ENCODE results near the gene SMIM29. TPM values are rescaled to one million over a fixed set of nuclear protein-coding genes. Genes with fewer than 3 reads are reported as not detected.
A peak's percentile ranks its signal among the peaks of the same experiment; 100 is the strongest.

The SMIM29 gene
- total and polyA plus RNA-seq, 4 experiments from 2014 or later: 29.7 to 66.5 (median 40.8) TPM

DNA sequence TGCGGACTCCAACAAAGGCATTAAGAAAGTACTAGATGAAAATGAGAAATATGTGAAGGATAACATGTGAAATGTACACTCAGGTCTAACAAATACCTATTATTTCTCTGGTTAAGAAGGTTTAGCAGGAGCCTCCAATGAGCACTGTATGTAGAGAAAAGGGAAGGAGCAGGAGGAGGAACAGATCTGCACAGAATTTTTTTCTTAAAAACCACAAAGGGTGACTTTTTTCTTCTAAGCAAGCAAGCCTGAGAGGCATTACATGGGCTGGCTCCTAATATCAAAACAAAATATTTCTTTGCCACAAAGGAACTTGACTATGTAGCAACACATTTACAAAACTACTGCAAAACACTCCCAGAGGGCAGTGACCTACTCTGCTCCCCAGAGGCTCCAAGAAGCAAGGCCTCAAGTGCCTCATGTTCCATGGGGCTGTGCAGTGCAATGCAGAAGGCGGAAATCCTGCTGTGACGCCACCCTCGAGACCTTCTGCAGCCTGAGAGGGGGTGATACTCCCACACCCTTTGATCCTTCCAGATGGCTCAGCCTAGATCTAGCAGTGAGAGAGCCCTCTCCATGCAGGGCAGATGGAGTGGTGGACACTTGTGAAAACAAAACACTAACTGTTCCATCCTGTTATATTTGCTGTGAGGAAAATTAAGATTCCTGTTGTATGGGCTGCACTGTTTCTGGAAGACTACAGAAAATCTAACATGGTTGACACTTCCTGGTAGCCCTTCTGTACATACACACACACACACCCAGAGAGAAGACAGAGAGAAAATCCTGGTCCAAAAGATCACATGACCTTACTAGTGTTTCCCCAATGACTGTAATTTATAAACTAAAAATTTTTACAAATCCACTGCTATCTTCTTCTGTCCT is 36.0 kb upstream of the SMIM29 start:
- H3K27ac ChIP-seq (ENCODE audit: low read depth, low read length): no peak overlapping the region
- Mint-ChIP-seq H3K27me3 (no peaks in the 10 kb centered on the region), H3K9me3 (no peaks in the 10 kb centered on the region), H3K4me3 (no peak overlapping the region), H3K4me1 (peaks cover 0 to 13% (median 4%) of the 10 kb centered on the region in 4 donors), H3K36me3 (peaks cover 36 to 47% of the 10 kb centered on the region in 2 donors), H3K27ac (peak overlapping the region in 1 of 7 donors; percentile 59)
- no peak overlapping the region for H3K4me3 ChIP-seq (ENCODE audit: low read length in 2 of 2)
- no peak for DNase-seq
- intact Hi-C loops (cut with micrococcal nuclease): no loop called here
- POLR2A ChIA-PET (ENCODE audit: partially characterized antibody): no interaction called here
- no peaks in the 10 kb centered on the region for H3K4me1 ChIP-seq (ENCODE audit: insufficient read depth, low read length)
- H3K27me3 ChIP-seq (ENCODE audit: insufficient read depth, low read length): no peaks in the 10 kb centered on the region
- CTCF ChIA-PET (ENCODE audit: partially characterized antibody): no interaction called here
- no peaks in the 10 kb centered on the region for H3K36me3 ChIP-seq (ENCODE audit: insufficient read depth, low read length)
- H3K9me3 ChIP-seq (ENCODE audit: control insufficient read depth in 1 of 2, low read length in 2 of 2): no peaks in the 10 kb centered on the region

DNA sequence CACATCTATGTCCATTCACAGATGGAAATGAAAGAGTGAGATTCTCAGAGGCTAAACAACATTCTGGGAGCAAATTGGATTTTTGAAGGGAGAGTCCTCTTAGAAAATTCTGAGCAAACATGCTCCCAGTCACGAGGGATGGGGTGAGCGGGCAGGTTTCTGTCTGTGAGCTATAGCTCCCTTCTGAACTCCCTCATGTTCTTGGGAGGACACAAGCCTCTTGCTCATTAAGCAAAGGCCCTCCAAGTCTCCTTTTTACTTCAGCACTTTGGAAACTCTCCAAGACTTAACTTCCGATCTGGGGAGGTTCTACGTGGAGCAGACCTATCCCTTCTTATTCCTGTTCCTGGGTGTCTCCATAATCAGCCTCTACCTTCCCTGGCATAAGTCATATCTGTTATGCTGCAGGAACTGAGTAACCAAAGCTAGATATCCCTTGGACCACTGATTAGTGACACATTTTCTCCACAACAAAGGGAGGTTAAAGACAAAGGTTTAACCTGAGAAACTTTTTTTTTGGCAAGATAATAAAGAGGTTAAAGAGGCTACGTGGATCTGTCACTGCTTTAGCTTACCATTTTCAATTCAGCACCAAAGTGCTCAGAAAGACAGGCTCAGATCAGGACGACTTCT is 33.0 kb upstream of the SMIM29 start:
- H3K36me3 Mint-ChIP-seq: peaks cover 29 to 35% of the 10 kb centered on the region in 2 donors
- H3K27me3 Mint-ChIP-seq: no peaks in the 10 kb centered on the region
- ChIA-PET CTCF (ENCODE audit: partially characterized antibody) (interaction anchor here (1.0 to 1.2 kb wide), 2 partner anchors 11 to 18 kb away, joined by 3 read pairs; no protein-coding TSS in a partner anchor), POLR2A (ENCODE audit: partially characterized antibody) (no interaction called here)
- no peak overlapping the region for H3K4me3 Mint-ChIP-seq
- Histone ChIP-seq H3K36me3 (ENCODE audit: insufficient read depth, low read length) (no peaks in the 10 kb centered on the region), H3K27ac (ENCODE audit: low read depth, low read length) (no peak overlapping the region), H3K9me3 (ENCODE audit: control insufficient read depth in 1 of 2, low read length in 2 of 2) (no peaks in the 10 kb centered on the region), H3K27me3 (ENCODE audit: insufficient read depth, low read length) (no peaks in the 10 kb centered on the region), H3K4me1 (ENCODE audit: insufficient read depth, low read length) (no peaks in the 10 kb centered on the region), H3K4me3 (ENCODE audit: low read length in 2 of 2) (no peak overlapping the region)
- H3K4me1 Mint-ChIP-seq: peaks cover 3 to 15% (median 5%) of the 10 kb centered on the region in 4 donors
- no peaks in the 10 kb centered on the region for H3K9me3 Mint-ChIP-seq
- no peak for DNase-seq
- H3K27ac Mint-ChIP-seq: peak overlapping the region in 3 of 7 donors; percentile 1 to 38 (median 14)
- intact Hi-C loops (cut with micrococcal nuclease): no loop called here

DNA sequence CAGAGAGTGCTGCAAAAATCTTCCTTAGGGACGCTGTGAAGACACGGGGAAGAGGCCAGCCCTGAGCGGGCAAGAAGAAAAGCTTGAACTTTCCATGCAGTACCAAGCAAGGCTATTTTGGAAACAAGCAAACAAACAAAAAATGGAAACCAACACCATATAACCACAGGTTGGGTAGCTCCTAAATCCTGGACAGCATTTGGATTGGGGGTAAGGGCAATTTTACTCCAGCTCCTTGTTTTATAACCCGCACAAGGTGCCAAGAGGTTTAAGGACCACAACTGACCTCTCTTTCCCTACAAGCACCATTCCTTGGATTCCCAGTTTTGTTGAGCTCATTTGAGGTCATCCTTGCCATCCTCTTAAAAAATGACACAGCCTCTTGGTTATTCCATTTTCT is 31.4 kb upstream of the SMIM29 start:
- CTCF ChIA-PET (ENCODE audit: partially characterized antibody): no interaction called here
- peaks cover 4 to 20% (median 6%) of the 10 kb centered on the region in 4 donors for H3K4me1 Mint-ChIP-seq

GRCh38 chr6:34278833-34279232 is 30.0 kb upstream of the SMIM29 start:
- H3K27me3 Mint-ChIP-seq: no peaks in the 10 kb centered on the region
- DNase-seq: no peak
- Histone ChIP-seq H3K36me3 (ENCODE audit: insufficient read depth, low read length) (no peaks in the 10 kb centered on the region), H3K4me3 (ENCODE audit: low read length in 2 of 2) (no peak overlapping the region), H3K4me1 (ENCODE audit: insufficient read depth, low read length) (no peaks in the 10 kb centered on the region), H3K27ac (ENCODE audit: low read depth, low read length) (no peak overlapping the region), H3K27me3 (ENCODE audit: insufficient read depth, low read length) (no peaks in the 10 kb centered on the region), H3K9me3 (ENCODE audit: control insufficient read depth in 1 of 2, low read length in 2 of 2) (no peaks in the 10 kb centered on the region)
- peaks cover 4 to 15% (median 7%) of the 10 kb centered on the region in 4 donors for H3K4me1 Mint-ChIP-seq
- peaks cover 14 to 18% of the 10 kb centered on the region in 2 donors for H3K36me3 Mint-ChIP-seq
- ChIA-PET CTCF (ENCODE audit: partially characterized antibody) (interaction anchor here (0.6 to 1.2 kb wide), 2 partner anchors 30 to 115 kb away, joined by 3 to 5 read pairs; no protein-coding TSS in a partner anchor), POLR2A (ENCODE audit: partially characterized antibody) (no interaction called here)
- no peak overlapping the region for H3K4me3 Mint-ChIP-seq
- intact Hi-C loops (cut with micrococcal nuclease): no loop called here
- H3K27ac Mint-ChIP-seq: no peak overlapping the region
- H3K9me3 Mint-ChIP-seq: no peaks in the 10 kb centered on the region

More for the DNA sequence above, 31.4 kb upstream of the SMIM29 start:
- Histone ChIP-seq H3K27ac (ENCODE audit: low read depth, low read length) (no peak overlapping the region), H3K36me3 (ENCODE audit: insufficient read depth, low read length) (no peaks in the 10 kb centered on the region), H3K9me3 (ENCODE audit: control insufficient read depth in 1 of 2, low read length in 2 of 2) (no peaks in the 10 kb centered on the region), H3K4me1 (ENCODE audit: insufficient read depth, low read length) (no peaks in the 10 kb centered on the region), H3K4me3 (ENCODE audit: low read length in 2 of 2) (no peak overlapping the region), H3K27me3 (ENCODE audit: insufficient read depth, low read length) (no peaks in the 10 kb centered on the region)
- intact Hi-C loops (cut with micrococcal nuclease): no loop called here
- H3K9me3 Mint-ChIP-seq: no peaks in the 10 kb centered on the region
- peak overlapping the region in 2 of 7 donors; percentile 13 to 63 for H3K27ac Mint-ChIP-seq
- H3K4me3 Mint-ChIP-seq: no peak overlapping the region
- no peak for DNase-seq
- POLR2A ChIA-PET (ENCODE audit: partially characterized antibody): no interaction called here
- H3K27me3 Mint-ChIP-seq: no peaks in the 10 kb centered on the region
- H3K36me3 Mint-ChIP-seq: peaks cover 18 to 31% of the 10 kb centered on the region in 2 donors

DNA sequence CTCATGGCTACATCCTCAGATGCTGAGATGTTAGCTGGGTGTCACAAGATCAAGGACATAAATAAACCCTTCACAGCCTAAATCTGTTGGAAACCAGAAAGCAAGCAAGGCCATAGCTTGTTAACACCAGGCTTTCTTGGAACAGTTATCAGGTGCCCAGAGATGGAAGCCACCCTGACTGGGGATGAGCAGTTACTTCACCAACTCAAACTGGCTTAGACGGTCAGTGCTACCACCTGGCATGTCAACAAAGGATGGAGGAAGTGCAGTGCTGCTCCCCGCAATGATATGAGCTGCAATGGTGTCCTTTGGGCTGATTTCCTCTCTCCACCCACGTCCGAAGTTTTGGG is 28.9 kb upstream of the SMIM29 start:
- no peaks in the 10 kb centered on the region for H3K4me1 ChIP-seq (ENCODE audit: insufficient read depth, low read length)
- H3K9me3 ChIP-seq (ENCODE audit: control insufficient read depth in 1 of 2, low read length in 2 of 2): no peaks in the 10 kb centered on the region
- no peaks in the 10 kb centered on the region for H3K27me3 ChIP-seq (ENCODE audit: insufficient read depth, low read length)
- Mint-ChIP-seq H3K36me3 (peaks cover 11 to 16% of the 10 kb centered on the region in 2 donors), H3K9me3 (no peaks in the 10 kb centered on the region), H3K4me3 (no peak overlapping the region), H3K27ac (peak overlapping the region in 1 of 7 donors; percentile 20), H3K27me3 (no peaks in the 10 kb centered on the region), H3K4me1 (peaks cover 4 to 15% (median 7%) of the 10 kb centered on the region in 4 donors)
- DNase-seq: no peak
- no peak overlapping the region for H3K4me3 ChIP-seq (ENCODE audit: low read length in 2 of 2)
- H3K27ac ChIP-seq (ENCODE audit: low read depth, low read length): no peak overlapping the region
- ChIA-PET CTCF (ENCODE audit: partially characterized antibody) (no interaction called here), POLR2A (ENCODE audit: partially characterized antibody) (no interaction called here)
- intact Hi-C loops (cut with micrococcal nuclease): no loop called here
- H3K36me3 ChIP-seq (ENCODE audit: insufficient read depth, low read length): no peaks in the 10 kb centered on the region

GRCh38 chr6:34276881-34277762 is 28.3 kb upstream of the SMIM29 start:
- Histone ChIP-seq H3K4me1 (ENCODE audit: insufficient read depth, low read length) (no peaks in the 10 kb centered on the region), H3K36me3 (ENCODE audit: insufficient read depth, low read length) (no peaks in the 10 kb centered on the region), H3K4me3 (ENCODE audit: low read length in 2 of 2) (no peak overlapping the region), H3K9me3 (ENCODE audit: control insufficient read depth in 1 of 2, low read length in 2 of 2) (no peaks in the 10 kb centered on the region), H3K27me3 (ENCODE audit: insufficient read depth, low read length) (no peaks in the 10 kb centered on the region), H3K27ac (ENCODE audit: low read depth, low read length) (no peak overlapping the region)
- Mint-ChIP-seq H3K27me3 (no peaks in the 10 kb centered on the region), H3K36me3 (peaks cover 8 to 14% of the 10 kb centered on the region in 2 donors), H3K27ac (peak overlapping the region in 3 of 7 donors; percentile 20 to 59 (median 49)), H3K4me3 (no peak overlapping the region), H3K4me1 (peaks cover 4 to 15% (median 7%) of the 10 kb centered on the region in 4 donors), H3K9me3 (no peaks in the 10 kb centered on the region)
- CTCF ChIA-PET (ENCODE audit: partially characterized antibody): no interaction called here
- POLR2A ChIA-PET (ENCODE audit: partially characterized antibody): no interaction called here
- no peak for DNase-seq
- intact Hi-C loops (cut with micrococcal nuclease): no loop called here

DNA sequence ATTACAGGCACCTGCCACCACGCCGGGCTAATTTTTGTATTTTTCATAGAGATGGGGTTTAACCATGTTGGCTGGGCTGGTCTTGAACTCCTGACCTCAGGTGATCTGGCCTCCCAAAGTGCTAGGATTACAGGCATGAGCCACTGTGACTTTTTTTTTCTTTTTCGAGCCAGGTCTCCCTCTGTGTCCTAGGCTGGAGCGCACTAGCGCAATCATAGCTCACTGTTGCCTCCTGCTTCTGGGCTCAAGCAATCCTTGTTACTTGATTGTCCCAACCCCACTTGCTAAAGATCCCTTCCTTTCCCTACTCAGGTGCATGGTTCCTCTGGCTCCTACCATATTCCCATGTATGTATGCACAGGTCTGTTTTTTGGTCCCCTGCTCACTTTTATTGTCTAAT is 27.4 kb upstream of the SMIM29 start:
- Histone ChIP-seq H3K27me3 (ENCODE audit: insufficient read depth, low read length) (no peaks in the 10 kb centered on the region), H3K9me3 (ENCODE audit: control insufficient read depth in 1 of 2, low read length in 2 of 2) (no peaks in the 10 kb centered on the region), H3K4me1 (ENCODE audit: insufficient read depth, low read length) (no peaks in the 10 kb centered on the region), H3K27ac (ENCODE audit: low read depth, low read length) (no peak overlapping the region), H3K36me3 (ENCODE audit: insufficient read depth, low read length) (no peaks in the 10 kb centered on the region), H3K4me3 (ENCODE audit: low read length in 2 of 2) (no peak overlapping the region)
- CTCF ChIA-PET (ENCODE audit: partially characterized antibody): no interaction called here
- H3K4me3 Mint-ChIP-seq: no peak overlapping the region
- intact Hi-C loops (cut with micrococcal nuclease): no loop called here
- peaks cover 4 to 15% (median 7%) of the 10 kb centered on the region in 4 donors for H3K4me1 Mint-ChIP-seq
- no peak for DNase-seq
- POLR2A ChIA-PET (ENCODE audit: partially characterized antibody): no interaction called here
- no peaks in the 10 kb centered on the region for H3K27me3 Mint-ChIP-seq
- H3K9me3 Mint-ChIP-seq: no peaks in the 10 kb centered on the region
- peaks cover 8 to 10% of the 10 kb centered on the region in 2 donors for H3K36me3 Mint-ChIP-seq
- H3K27ac Mint-ChIP-seq: peak overlapping the region in 5 of 7 donors; percentile 24 to 59 (median 46)

Data from CD4-positive, alpha-beta memory T cell (primary cell).